Epithelial cell of esophagus (primary cell): ENCODE measurements around the gene ACRBP.

ENCODE experiments used
- DNase-seq: peaks from one replicate; pipeline ENCODE4 v3.0.0; 2010; ENCODE audit warnings: low read depth
- H3K4me3 ChIP-seq: 2 replicates; pipeline ENCODE4 v1.5.1; 2011; ENCODE audit warnings: mild to moderate bottlenecking, low read length, control low read depth
- TF ChIP-seq, protein P1 (sequence below): IDR thresholded peaks from 2 replicates; pipeline ENCODE4 v1.5.1; 2011; ENCODE audit warnings: low read depth, mild to moderate bottlenecking, low read length, control low read depth, inconsistent platforms; ENCODE audit not compliant: insufficient read depth; ENCODE audit errors: missing control alignments

ACRBP gene

DNA sequence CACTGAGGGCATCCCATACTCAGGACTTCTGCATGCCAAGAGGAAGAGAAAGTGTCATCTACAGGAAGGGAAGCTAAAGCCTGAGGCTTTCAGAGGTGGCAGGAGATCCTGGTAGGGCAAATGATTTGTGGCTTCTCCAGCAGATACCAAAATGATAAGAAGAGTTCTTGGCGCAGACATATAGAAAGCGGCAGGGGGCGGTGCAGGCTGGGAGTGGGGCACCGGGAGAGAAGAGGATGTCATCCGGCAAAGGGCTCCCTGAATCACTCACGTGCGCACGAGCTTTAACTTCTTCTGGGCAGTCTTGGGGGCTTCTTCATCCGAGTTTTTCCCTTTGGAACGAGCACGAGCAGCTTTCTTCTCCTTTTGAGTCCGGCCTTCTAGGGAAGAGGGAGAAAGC lies 5.2 kb upstream of the ACRBP start:
- TF ChIP-seq, protein P1, sequence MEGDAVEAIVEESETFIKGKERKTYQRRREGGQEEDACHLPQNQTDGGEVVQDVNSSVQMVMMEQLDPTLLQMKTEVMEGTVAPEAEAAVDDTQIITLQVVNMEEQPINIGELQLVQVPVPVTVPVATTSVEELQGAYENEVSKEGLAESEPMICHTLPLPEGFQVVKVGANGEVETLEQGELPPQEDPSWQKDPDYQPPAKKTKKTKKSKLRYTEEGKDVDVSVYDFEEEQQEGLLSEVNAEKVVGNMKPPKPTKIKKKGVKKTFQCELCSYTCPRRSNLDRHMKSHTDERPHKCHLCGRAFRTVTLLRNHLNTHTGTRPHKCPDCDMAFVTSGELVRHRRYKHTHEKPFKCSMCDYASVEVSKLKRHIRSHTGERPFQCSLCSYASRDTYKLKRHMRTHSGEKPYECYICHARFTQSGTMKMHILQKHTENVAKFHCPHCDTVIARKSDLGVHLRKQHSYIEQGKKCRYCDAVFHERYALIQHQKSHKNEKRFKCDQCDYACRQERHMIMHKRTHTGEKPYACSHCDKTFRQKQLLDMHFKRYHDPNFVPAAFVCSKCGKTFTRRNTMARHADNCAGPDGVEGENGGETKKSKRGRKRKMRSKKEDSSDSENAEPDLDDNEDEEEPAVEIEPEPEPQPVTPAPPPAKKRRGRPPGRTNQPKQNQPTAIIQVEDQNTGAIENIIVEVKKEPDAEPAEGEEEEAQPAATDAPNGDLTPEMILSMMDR, result no peak
- DNase-seq, result no peak
- H3K4me3 ChIP-seq, result no peak overlapping the region

GRCh38 chr12:6650832-6651231 lies 3.6 kb upstream of the ACRBP start:
- no peak overlapping the region for H3K4me3 ChIP-seq
- no peak for DNase-seq
- TF ChIP-seq, protein P1, result no peak

DNA sequence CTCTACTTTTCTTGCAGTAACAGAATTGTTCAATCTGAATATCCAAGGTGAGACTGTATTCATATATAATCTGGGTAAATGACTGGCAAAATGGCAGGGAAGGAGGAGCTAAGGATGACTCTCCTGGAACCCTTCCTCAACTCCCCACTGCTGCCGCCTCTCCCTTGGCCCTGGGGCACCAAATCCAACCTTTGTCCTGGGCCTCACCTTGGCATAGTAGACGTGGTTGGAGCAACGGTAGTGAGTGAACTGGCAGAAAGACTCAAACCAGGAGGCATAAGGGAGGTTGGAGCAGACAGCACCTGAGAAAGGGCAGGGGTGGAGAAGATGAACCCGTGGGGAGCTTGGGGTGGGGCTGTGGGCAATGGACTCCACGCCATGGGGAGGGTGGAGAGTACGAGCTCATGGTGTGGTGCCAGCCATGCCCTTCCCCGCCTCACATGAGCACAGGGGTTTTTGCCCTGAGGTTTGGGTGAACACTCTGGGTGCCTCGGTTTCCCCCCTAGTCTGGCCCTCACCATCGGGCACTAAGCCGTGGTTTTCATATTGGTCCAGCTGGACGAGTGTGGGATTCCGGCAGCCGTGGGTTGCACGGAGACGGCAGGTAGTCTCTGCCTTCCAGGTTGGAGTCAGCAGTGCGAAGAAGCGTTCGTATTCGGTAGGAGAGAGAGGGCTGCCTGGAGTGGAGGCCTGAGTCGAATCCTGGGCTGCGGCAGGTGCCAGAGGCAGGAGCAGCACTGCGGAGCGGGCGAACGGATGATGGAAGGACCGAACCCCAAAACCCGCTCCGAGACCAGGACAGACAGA lies 753 bp downstream of the ACRBP start:
- TF ChIP-seq, protein P1, result no peak
- no peak overlapping the region for H3K4me3 ChIP-seq

DNA sequence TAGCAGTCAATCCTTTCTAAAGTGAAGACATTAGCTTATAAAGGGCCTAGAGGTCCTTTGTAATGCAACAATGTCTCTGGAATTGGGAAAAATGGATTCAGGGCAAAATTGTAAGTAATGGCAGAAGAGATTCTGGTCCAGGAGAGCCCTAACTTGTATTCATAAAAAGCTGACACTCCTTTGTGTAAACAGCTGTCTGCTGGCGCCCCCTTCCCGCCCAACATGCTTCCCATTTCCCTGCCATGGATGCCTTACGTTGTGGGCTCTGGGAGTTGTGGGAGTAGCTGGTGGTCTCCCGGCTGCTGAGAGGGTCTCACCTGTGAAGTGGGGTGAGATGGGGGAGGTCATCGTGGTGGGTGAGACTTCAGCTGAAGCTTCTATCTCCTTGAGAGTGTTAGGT lies 2.3 kb downstream of the ACRBP start:
- no peak overlapping the region for H3K4me3 ChIP-seq
- DNase-seq, result no peak
- TF ChIP-seq, protein P1, result peak; percentile 28

More for the DNA sequence above, 753 bp downstream of the ACRBP start:
- DNase-seq, result no peak

DNA sequence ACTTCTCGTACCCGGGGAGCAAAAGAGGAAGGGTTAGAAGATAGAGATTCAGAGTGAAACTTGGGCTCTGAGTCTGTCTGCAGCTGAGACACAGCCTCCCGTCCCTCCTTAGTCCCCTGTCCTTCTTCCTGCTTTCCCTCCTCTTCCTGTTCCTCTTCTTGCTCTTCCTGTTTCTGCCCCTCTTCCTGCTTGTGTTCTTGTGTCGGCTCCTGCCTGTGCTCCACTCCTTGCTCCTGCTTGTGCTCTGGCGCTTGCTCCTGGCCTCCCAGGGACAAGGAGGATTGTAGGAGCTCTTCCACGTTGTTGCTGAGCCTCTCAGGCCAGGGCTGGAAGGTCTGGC lies 3.0 kb downstream of the ACRBP start:
- TF ChIP-seq, protein P1, result no peak
- H3K4me3 ChIP-seq, result no peak overlapping the region
- no peak for DNase-seq

DNA sequence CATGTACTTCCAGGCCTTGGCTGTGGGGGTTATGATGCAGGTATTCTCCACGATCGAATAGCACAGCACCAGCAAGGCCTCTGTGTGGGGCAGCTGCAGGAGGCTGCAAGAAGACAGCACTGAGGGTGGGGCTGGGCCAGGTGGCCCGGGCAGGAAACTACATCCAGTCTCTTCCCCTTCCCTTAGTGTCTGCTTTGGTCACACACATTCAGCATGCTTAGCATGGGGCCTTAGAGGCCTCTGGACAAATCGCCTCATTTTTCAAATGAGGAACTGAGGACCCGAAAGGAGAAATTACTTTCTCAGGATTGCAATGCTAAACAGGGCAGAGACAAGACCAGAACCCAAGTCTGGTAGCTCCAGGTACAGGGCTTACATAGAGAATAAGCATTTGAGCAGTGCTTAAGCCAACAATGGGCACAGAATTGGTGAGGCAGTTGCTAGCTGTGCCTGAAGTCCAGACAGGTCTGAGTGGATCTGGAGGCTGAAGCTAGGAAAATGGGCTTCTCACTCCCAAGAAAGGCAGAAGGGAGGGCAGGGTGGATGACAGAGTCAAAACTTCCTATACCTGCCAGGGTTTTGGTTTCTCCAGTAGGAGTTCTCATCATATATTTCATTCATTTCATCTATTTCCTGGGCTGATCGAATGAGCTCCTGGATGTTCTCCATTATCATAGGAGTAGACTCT lies 3.5 kb downstream of the ACRBP start:
- no peak overlapping the region for H3K4me3 ChIP-seq
- DNase-seq, result no peak
- TF ChIP-seq, protein P1, result no peak
